Endothelial cell of umbilical vein (primary cell): ENCODE results near the gene CALR3.

Experiments used
- POLR2AphosphoS5 ChIP-seq: IDR thresholded peaks from 2 replicates; pipeline ENCODE4 v1.6.1; 2012; ENCODE audit warnings: low read depth, mild to moderate bottlenecking, control low read depth, low read length, moderate library complexity; ENCODE audit not compliant: insufficient read depth
- TF ChIP-seq, protein P1 (sequence below), 2 donors: IDR thresholded peaks; 1 replicate in 1 of 2; 2 replicates in 1 of 2; pipeline ENCODE4 v1.5.1; 2011; ENCODE audit warnings: low read length in 2 of 2, mild to moderate bottlenecking in 2 of 2, moderate library complexity in 2 of 2, control low read depth in 1 of 2, inconsistent platforms in 1 of 2, low read depth in 1 of 2; ENCODE audit not compliant: insufficient read depth in 1 of 2; ENCODE audit errors: extremely low read depth in 1 of 2
- TF ChIP-seq, protein P2 (sequence below): IDR thresholded peaks from 2 replicates; pipeline ENCODE4 v1.6.1; 2011; ENCODE audit not compliant: insufficient read depth, insufficient read length

DNA sequence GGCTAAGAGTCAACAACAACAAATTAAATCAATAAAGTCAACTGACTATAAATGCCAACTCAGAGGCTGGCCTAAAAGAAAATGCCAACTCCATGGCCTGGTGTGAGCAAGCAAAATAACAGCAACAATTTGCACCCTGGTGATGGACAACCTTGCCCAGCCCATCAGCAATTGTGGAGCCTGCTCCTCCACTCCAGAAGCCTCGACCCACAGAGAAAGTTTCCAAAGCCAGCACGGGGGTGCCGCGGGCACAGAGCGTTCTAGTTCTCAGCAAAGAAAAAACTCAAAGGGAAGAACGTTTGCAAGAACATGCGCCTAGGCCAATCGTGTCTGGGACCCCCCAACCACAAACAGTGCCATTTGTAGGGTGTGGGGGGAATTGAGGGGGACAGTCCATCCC lies 35.5 kb downstream of the CALR3 start:
- TF ChIP-seq, protein P1, sequence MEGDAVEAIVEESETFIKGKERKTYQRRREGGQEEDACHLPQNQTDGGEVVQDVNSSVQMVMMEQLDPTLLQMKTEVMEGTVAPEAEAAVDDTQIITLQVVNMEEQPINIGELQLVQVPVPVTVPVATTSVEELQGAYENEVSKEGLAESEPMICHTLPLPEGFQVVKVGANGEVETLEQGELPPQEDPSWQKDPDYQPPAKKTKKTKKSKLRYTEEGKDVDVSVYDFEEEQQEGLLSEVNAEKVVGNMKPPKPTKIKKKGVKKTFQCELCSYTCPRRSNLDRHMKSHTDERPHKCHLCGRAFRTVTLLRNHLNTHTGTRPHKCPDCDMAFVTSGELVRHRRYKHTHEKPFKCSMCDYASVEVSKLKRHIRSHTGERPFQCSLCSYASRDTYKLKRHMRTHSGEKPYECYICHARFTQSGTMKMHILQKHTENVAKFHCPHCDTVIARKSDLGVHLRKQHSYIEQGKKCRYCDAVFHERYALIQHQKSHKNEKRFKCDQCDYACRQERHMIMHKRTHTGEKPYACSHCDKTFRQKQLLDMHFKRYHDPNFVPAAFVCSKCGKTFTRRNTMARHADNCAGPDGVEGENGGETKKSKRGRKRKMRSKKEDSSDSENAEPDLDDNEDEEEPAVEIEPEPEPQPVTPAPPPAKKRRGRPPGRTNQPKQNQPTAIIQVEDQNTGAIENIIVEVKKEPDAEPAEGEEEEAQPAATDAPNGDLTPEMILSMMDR (IDR thresholded peaks at IDR 0.05; ENCODE audit: extremely low read depth in 1 of 2, insufficient read depth in 1 of 2, low read depth in 1 of 2, low read length in 2 of 2) = no peak
- TF ChIP-seq, protein P2, sequence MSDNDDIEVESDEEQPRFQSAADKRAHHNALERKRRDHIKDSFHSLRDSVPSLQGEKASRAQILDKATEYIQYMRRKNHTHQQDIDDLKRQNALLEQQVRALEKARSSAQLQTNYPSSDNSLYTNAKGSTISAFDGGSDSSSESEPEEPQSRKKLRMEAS = no peak
- no peak for TF ChIP-seq POLR2AphosphoS5
